Measurements from ENCODE around the gene SLAMF6.
"Not testable (repeated sequence)": the region's sequence is repeated elsewhere in the genome, so short reads cannot be mapped to it uniquely, and the experiment has no call there.

SLAMF6 gene

GRCh38 chr1:160500321-160500990 lies 22.6 kb downstream of the SLAMF6 start:
- no peak for DNase-seq

- no peak for DNase-seq
Measured at GRCh38 chr1:160499631-160500030, 23.4 kb downstream of the SLAMF6 start.

- not testable (repeated sequence) for DNase-seq
Measured at GRCh38 chr1:160498301-160499065, 24.6 kb downstream of the SLAMF6 start.

- no peak for DNase-seq
Measured at GRCh38 chr1:160496334-160496733, 26.7 kb downstream of the SLAMF6 start.

GRCh38 chr1:160494620-160495019 lies 28.4 kb downstream of the SLAMF6 start:
- no peak for DNase-seq

GRCh38 chr1:160492617-160493016 lies 30.4 kb downstream of the SLAMF6 start:
- no peak for DNase-seq

- no peak for DNase-seq
Measured at GRCh38 chr1:160491981-160492380, 31.1 kb downstream of the SLAMF6 start.

- DNase-seq = no peak
Measured at GRCh38 chr1:160491017-160491416, 32.0 kb downstream of the SLAMF6 start.

- DNase-seq = no peak
Measured at GRCh38 chr1:160489513-160490261, 33.4 kb downstream of the SLAMF6 start.

GRCh38 chr1:160488347-160489058 lies 34.6 kb downstream of the SLAMF6 start:
- DNase-seq = no peak

GRCh38 chr1:160486453-160486852 lies 36.6 kb downstream of the SLAMF6 start:
- DNase-seq = no peak

GRCh38 chr1:160483505-160484185 lies 39.4 kb downstream of the SLAMF6 start:
- DNase-seq = no peak

- DNase-seq = no peak
Measured at GRCh38 chr1:160481979-160482596, 41.0 kb downstream of the SLAMF6 start.

GRCh38 chr1:160480781-160481180 lies 42.3 kb downstream of the SLAMF6 start:
- DNase-seq = not testable (repeated sequence)

- not testable (repeated sequence) for DNase-seq
Measured at GRCh38 chr1:160479091-160479490, 44.0 kb downstream of the SLAMF6 start.

GRCh38 chr1:160474392-160475242 lies 48.4 kb downstream of the SLAMF6 start:
- no peak for DNase-seq

- no peak for DNase-seq
Measured at GRCh38 chr1:160472112-160472511, 50.9 kb downstream of the SLAMF6 start.

- no peak for DNase-seq
Measured at GRCh38 chr1:160471253-160471652, 51.8 kb downstream of the SLAMF6 start.

GRCh38 chr1:160467576-160467975 lies 55.5 kb downstream of the SLAMF6 start:
- no peak for DNase-seq

- no peak for DNase-seq
Measured at GRCh38 chr1:160466961-160467360, 56.1 kb downstream of the SLAMF6 start.

- no peak for DNase-seq
Measured at GRCh38 chr1:160465123-160465522, 57.9 kb downstream of the SLAMF6 start.

Measured in NCI-H187 treated with DMSO at 0.1 percent for 48 hours (cell line).